ENCODE data around the gene ELMO1. TPM values are rescaled to one million over a fixed set of nuclear protein-coding genes. Genes with fewer than 3 reads are reported as not detected.

ELMO1 gene
- total RNA-seq, 1 experiment from 2014 or later: 1.1 TPM

DNA sequence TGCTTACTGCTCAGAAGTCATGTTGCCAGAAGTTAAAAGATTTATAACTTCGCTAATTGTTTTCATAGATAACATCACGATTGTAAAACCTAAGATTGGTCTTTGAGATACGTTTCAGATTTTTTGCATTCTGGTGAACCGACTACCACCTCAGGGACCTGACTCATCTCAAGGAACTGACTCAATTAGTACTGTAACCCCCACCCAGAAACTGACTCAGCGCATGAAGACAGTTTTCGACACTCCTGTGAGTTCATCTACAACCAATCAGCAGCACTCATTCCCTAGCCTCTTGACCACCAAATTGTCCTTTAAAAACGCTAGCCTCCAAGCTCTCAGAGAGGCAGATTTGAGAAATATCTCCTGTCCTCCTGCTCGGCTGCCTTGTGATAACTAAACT is 72.3 kb downstream of the ELMO1 start:
- TF ChIP-seq, protein P1, sequence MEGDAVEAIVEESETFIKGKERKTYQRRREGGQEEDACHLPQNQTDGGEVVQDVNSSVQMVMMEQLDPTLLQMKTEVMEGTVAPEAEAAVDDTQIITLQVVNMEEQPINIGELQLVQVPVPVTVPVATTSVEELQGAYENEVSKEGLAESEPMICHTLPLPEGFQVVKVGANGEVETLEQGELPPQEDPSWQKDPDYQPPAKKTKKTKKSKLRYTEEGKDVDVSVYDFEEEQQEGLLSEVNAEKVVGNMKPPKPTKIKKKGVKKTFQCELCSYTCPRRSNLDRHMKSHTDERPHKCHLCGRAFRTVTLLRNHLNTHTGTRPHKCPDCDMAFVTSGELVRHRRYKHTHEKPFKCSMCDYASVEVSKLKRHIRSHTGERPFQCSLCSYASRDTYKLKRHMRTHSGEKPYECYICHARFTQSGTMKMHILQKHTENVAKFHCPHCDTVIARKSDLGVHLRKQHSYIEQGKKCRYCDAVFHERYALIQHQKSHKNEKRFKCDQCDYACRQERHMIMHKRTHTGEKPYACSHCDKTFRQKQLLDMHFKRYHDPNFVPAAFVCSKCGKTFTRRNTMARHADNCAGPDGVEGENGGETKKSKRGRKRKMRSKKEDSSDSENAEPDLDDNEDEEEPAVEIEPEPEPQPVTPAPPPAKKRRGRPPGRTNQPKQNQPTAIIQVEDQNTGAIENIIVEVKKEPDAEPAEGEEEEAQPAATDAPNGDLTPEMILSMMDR (IDR thresholded peaks at IDR 0.05 in 2 of 3, conservative IDR thresholded peaks at IDR 0.05 in 1 of 3; ENCODE audit: borderline replicate concordance in 1 of 3, insufficient read depth in 1 of 3, low read depth in 2 of 3, low read length in 2 of 3): no peak
- TF ChIP-seq SP1 (IDR thresholded peaks at IDR 0.05; ENCODE audit: low read depth) (no peak), CBX3 (IDR thresholded peaks at IDR 0.05; ENCODE audit: low read depth) (no peak), SIN3A (IDR thresholded peaks at IDR 0.05; ENCODE audit: low read depth) (no peak), EZH2 (IDR thresholded peaks at IDR 0.05) (no peak), CEBPB (IDR thresholded peaks at IDR 0.05; ENCODE audit: low read depth) (no peak), SRF (IDR thresholded peaks at IDR 0.05; ENCODE audit: low read depth) (no peak), FOSL1 (IDR thresholded peaks at IDR 0.05; ENCODE audit: low read depth) (no peak), RAD21 (IDR thresholded peaks at IDR 0.05; ENCODE audit: low read depth) (no peak), ELF1 (IDR thresholded peaks at IDR 0.05; ENCODE audit: borderline replicate concordance, low read depth) (no peak), EGR1 (IDR thresholded peaks at IDR 0.05; ENCODE audit: low read depth) (no peak), ZNF274 (IDR thresholded peaks at IDR 0.05; ENCODE audit: low read depth, low read length) (no peak), EZH2phosphoT487 (IDR thresholded peaks at IDR 0.05; ENCODE audit: borderline replicate concordance) (no peak), POLR2AphosphoS5 (IDR thresholded peaks at IDR 0.05; ENCODE audit: low read depth, low read length) (no peak), YY1 (IDR thresholded peaks at IDR 0.05; ENCODE audit: extremely low read depth, insufficient replicate concordance, low read depth, low read length) (no peak)
- TF ChIP-seq, protein P2, sequence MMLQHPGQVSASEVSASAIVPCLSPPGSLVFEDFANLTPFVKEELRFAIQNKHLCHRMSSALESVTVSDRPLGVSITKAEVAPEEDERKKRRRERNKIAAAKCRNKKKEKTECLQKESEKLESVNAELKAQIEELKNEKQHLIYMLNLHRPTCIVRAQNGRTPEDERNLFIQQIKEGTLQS (IDR thresholded peaks at IDR 0.05): no peak
- TF ChIP-seq, protein P3, sequence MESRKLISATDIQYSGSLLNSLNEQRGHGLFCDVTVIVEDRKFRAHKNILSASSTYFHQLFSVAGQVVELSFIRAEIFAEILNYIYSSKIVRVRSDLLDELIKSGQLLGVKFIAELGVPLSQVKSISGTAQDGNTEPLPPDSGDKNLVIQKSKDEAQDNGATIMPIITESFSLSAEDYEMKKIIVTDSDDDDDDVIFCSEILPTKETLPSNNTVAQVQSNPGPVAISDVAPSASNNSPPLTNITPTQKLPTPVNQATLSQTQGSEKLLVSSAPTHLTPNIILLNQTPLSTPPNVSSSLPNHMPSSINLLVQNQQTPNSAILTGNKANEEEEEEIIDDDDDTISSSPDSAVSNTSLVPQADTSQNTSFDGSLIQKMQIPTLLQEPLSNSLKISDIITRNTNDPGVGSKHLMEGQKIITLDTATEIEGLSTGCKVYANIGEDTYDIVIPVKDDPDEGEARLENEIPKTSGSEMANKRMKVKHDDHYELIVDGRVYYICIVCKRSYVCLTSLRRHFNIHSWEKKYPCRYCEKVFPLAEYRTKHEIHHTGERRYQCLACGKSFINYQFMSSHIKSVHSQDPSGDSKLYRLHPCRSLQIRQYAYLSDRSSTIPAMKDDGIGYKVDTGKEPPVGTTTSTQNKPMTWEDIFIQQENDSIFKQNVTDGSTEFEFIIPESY (IDR thresholded peaks at IDR 0.05; ENCODE audit: extremely low read depth, insufficient replicate concordance, low read length): no peak
- TF ChIP-seq, protein P4, sequence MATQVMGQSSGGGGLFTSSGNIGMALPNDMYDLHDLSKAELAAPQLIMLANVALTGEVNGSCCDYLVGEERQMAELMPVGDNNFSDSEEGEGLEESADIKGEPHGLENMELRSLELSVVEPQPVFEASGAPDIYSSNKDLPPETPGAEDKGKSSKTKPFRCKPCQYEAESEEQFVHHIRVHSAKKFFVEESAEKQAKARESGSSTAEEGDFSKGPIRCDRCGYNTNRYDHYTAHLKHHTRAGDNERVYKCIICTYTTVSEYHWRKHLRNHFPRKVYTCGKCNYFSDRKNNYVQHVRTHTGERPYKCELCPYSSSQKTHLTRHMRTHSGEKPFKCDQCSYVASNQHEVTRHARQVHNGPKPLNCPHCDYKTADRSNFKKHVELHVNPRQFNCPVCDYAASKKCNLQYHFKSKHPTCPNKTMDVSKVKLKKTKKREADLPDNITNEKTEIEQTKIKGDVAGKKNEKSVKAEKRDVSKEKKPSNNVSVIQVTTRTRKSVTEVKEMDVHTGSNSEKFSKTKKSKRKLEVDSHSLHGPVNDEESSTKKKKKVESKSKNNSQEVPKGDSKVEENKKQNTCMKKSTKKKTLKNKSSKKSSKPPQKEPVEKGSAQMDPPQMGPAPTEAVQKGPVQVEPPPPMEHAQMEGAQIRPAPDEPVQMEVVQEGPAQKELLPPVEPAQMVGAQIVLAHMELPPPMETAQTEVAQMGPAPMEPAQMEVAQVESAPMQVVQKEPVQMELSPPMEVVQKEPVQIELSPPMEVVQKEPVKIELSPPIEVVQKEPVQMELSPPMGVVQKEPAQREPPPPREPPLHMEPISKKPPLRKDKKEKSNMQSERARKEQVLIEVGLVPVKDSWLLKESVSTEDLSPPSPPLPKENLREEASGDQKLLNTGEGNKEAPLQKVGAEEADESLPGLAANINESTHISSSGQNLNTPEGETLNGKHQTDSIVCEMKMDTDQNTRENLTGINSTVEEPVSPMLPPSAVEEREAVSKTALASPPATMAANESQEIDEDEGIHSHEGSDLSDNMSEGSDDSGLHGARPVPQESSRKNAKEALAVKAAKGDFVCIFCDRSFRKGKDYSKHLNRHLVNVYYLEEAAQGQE (IDR thresholded peaks at IDR 0.05; ENCODE audit: low read depth): no peak
- Histone ChIP-seq H3K36me3 (ENCODE audit: control insufficient read depth in 1 of 2, insufficient read depth in 2 of 2, low read length in 2 of 2) (no peaks in the 10 kb centered on the region), H3K9ac (ENCODE audit: low read length) (no peak overlapping the region), H3K27ac (ENCODE audit: low read depth, low read length) (no peak overlapping the region), H2AFZ (ENCODE audit: low read depth, low read length, poor library complexity, severe bottlenecking) (no peak overlapping the region), H3K79me2 (ENCODE audit: insufficient read depth, low read length) (no peaks in the 10 kb centered on the region), H3K4me3 (replicated peaks in 1 of 2; ENCODE audit: low read depth in 1 of 2, low read length in 2 of 2) (no peak overlapping the region), H3K4me2 (ENCODE audit: low read length) (no peak overlapping the region), H3K9me2 (ENCODE audit: insufficient read depth) (no peaks in the 10 kb centered on the region), H3K27me3 (ENCODE audit: insufficient read depth, low read length) (peaks cover 23% of the 10 kb centered on the region), H3K4me1 (ENCODE audit: control insufficient read depth in 1 of 2, insufficient read depth in 2 of 2, low read length in 2 of 2) (no peaks in the 10 kb centered on the region), H4K20me1 (ENCODE audit: insufficient read depth) (no peaks in the 10 kb centered on the region), H3K9me3 (ENCODE audit: control insufficient read depth in 1 of 2, insufficient read depth in 1 of 2, low read depth in 1 of 2, low read length in 2 of 2) (peaks cover 0 to 11% of the 10 kb centered on the region in 2 experiments; a peak in 2 of 4 replicates)
- DNase-seq (ENCODE audit: low read depth, low spot score) (no peak), ATAC-seq (no peak)
- intact Hi-C loops (cut with micrococcal nuclease): no loop called here
- no TSS peak for BruUV-seq (replicated peaks)
- ChIA-PET POLR2A (no interaction called here), CTCF (no interaction called here), RAD21 (ENCODE audit: low non-redundant PET in 1 of 2, low total read pairs in 2 of 2, uncharacterized antibody in 2 of 2, unreplicated experiment in 2 of 2) (no interaction called here)
